ENCODE data around the gene ACOX1. TPM values are rescaled to one million over a fixed set of nuclear protein-coding genes. Genes with fewer than 3 reads are reported as not detected.

ACOX1 gene
- total and polyA plus RNA-seq, 2 of the 13 experiments (the other 11 are each of a cell fraction or from before 2014, with no cell fraction given), result 86.4 to 120 TPM

GRCh38 chr17:75904749-75905521, 74.0 kb downstream of the ACOX1 start, which contains the start of gene MRPL38 (continued):
- TF ChIP-seq, protein P1, sequence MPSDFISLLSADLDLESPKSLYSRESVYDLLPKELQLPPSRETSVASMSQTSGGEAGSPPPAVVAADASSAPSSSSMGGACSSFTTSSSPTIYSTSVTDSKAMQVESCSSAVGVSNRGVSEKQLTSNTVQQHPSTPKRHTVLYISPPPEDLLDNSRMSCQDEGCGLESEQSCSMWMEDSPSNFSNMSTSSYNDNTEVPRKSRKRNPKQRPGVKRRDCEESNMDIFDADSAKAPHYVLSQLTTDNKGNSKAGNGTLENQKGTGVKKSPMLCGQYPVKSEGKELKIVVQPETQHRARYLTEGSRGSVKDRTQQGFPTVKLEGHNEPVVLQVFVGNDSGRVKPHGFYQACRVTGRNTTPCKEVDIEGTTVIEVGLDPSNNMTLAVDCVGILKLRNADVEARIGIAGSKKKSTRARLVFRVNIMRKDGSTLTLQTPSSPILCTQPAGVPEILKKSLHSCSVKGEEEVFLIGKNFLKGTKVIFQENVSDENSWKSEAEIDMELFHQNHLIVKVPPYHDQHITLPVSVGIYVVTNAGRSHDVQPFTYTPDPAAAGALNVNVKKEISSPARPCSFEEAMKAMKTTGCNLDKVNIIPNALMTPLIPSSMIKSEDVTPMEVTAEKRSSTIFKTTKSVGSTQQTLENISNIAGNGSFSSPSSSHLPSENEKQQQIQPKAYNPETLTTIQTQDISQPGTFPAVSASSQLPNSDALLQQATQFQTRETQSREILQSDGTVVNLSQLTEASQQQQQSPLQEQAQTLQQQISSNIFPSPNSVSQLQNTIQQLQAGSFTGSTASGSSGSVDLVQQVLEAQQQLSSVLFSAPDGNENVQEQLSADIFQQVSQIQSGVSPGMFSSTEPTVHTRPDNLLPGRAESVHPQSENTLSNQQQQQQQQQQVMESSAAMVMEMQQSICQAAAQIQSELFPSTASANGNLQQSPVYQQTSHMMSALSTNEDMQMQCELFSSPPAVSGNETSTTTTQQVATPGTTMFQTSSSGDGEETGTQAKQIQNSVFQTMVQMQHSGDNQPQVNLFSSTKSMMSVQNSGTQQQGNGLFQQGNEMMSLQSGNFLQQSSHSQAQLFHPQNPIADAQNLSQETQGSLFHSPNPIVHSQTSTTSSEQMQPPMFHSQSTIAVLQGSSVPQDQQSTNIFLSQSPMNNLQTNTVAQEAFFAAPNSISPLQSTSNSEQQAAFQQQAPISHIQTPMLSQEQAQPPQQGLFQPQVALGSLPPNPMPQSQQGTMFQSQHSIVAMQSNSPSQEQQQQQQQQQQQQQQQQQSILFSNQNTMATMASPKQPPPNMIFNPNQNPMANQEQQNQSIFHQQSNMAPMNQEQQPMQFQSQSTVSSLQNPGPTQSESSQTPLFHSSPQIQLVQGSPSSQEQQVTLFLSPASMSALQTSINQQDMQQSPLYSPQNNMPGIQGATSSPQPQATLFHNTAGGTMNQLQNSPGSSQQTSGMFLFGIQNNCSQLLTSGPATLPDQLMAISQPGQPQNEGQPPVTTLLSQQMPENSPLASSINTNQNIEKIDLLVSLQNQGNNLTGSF (CRISPR knock-in tag; IDR thresholded peaks at IDR 0.05), result no peak; the same call in 1 of the 2 replicates
- TF ChIP-seq ZNF713 (CRISPR knock-in tag; IDR thresholded peaks at IDR 0.05), result peak; percentile 86; the same call in 1 of the 2 replicates
- TF ChIP-seq XBP1 (CRISPR knock-in tag; IDR thresholded peaks at IDR 0.05), result no peak
- TF ChIP-seq TEAD2 (CRISPR knock-in tag; IDR thresholded peaks at IDR 0.05), result no peak
- TF ChIP-seq ZNF33B (CRISPR knock-in tag; IDR thresholded peaks at IDR 0.05), result peak; percentile 89; the same call in 1 of the 2 replicates
- TF ChIP-seq E2F5 (CRISPR knock-in tag; conservative IDR thresholded peaks at IDR 0.05), result peak; percentile 70
- TF ChIP-seq MIER3 (CRISPR knock-in tag; IDR thresholded peaks at IDR 0.05; ENCODE audit: borderline replicate concordance), result peak; percentile 97
- TF ChIP-seq ZSCAN20 (CRISPR knock-in tag; IDR thresholded peaks at IDR 0.05; ENCODE audit: borderline replicate concordance), result peak; percentile 86
- no peak for TF ChIP-seq GPN1 (CRISPR knock-in tag; IDR thresholded peaks at IDR 0.05; ENCODE audit: borderline replicate concordance)
- peak; percentile 50 for TF ChIP-seq PTBP1 (IDR thresholded peaks at IDR 0.05; ENCODE audit: low read depth, low read length, poor library complexity, severe bottlenecking)
- 0 out of 2 replicates have a peak, but pooled peaks have one; percentile 25 for TF ChIP-seq HES4 (CRISPR knock-in tag; IDR thresholded peaks at IDR 0.05; ENCODE audit: borderline replicate concordance)
- peak in 1 of 2 experiments; percentile 48; a peak in 2 of 4 replicates for TF ChIP-seq NR2F1 (CRISPR knock-in tag; IDR thresholded peaks at IDR 0.05)
- TF ChIP-seq, protein P2, sequence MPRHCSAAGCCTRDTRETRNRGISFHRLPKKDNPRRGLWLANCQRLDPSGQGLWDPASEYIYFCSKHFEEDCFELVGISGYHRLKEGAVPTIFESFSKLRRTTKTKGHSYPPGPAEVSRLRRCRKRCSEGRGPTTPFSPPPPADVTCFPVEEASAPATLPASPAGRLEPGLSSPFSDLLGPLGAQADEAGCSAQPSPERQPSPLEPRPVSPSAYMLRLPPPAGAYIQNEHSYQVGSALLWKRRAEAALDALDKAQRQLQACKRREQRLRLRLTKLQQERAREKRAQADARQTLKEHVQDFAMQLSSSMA (CRISPR knock-in tag; IDR thresholded peaks at IDR 0.05), result peak; percentile 97
- peak; percentile 74 for TF ChIP-seq ZNF263 (CRISPR knock-in tag; IDR thresholded peaks at IDR 0.05)
- no peak for TF ChIP-seq ZNF296 (CRISPR knock-in tag; conservative IDR thresholded peaks at IDR 0.05)
- TF ChIP-seq, protein P3, sequence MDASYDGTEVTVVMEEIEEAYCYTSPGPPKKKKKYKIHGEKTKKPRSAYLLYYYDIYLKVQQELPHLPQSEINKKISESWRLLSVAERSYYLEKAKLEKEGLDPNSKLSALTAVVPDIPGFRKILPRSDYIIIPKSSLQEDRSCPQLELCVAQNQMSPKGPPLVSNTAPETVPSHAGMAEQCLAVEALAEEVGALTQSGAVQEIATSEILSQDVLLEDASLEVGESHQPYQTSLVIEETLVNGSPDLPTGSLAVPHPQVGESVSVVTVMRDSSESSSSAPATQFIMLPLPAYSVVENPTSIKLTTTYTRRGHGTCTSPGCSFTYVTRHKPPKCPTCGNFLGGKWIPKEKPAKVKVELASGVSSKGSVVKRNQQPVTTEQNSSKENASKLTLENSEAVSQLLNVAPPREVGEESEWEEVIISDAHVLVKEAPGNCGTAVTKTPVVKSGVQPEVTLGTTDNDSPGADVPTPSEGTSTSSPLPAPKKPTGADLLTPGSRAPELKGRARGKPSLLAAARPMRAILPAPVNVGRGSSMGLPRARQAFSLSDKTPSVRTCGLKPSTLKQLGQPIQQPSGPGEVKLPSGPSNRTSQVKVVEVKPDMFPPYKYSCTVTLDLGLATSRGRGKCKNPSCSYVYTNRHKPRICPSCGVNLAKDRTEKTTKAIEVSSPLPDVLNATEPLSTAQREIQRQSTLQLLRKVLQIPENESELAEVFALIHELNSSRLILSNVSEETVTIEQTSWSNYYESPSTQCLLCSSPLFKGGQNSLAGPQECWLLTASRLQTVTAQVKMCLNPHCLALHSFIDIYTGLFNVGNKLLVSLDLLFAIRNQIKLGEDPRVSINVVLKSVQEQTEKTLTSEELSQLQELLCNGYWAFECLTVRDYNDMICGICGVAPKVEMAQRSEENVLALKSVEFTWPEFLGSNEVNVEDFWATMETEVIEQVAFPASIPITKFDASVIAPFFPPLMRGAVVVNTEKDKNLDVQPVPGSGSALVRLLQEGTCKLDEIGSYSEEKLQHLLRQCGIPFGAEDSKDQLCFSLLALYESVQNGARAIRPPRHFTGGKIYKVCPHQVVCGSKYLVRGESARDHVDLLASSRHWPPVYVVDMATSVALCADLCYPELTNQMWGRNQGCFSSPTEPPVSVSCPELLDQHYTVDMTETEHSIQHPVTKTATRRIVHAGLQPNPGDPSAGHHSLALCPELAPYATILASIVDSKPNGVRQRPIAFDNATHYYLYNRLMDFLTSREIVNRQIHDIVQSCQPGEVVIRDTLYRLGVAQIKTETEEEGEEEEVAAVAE (CRISPR knock-in tag; IDR thresholded peaks at IDR 0.05; ENCODE audit: borderline replicate concordance), result peak; percentile 92
- TF ChIP-seq IKZF4 (CRISPR knock-in tag; IDR thresholded peaks at IDR 0.05; ENCODE audit: borderline replicate concordance, low read depth, not compliant biosample characterization), result no peak
